Memory B cell (primary cell): ENCODE measurements around the gene CDC25C.

ENCODE experiments used
- ATAC-seq: fragments of 150-1000 bp; cut with Tn5 transposase; 2 replicates; pipeline ENCODE4 v1.10.0; 2021; ENCODE audit warnings: low read depth, mild to moderate bottlenecking, moderate library complexity
- DNase-seq, 2 donors: peaks; one replicate each; pipeline ENCODE4 v3.0.0; 2022; ENCODE audit warnings: low spot score in 2 of 2
- H3K27ac Mint-ChIP-seq: one replicate; pipeline ENCODE4 v1.8.0; 2022; ENCODE audit warnings: mild to moderate bottlenecking, moderate library complexity, mixed read lengths
- H3K27me3 Mint-ChIP-seq: one replicate; pipeline ENCODE4 v1.8.0; 2022; ENCODE audit warnings: mixed read lengths
- H3K36me3 Mint-ChIP-seq: one replicate; pipeline ENCODE4 v1.8.0; 2022; ENCODE audit warnings: mild to moderate bottlenecking, mixed read lengths
- H3K4me1 Mint-ChIP-seq: one replicate; pipeline ENCODE4 v1.8.0; 2022; ENCODE audit warnings: mixed read lengths
- H3K4me3 Mint-ChIP-seq: one replicate; pipeline ENCODE4 v1.8.0; 2022; ENCODE audit warnings: mild to moderate bottlenecking, moderate library complexity, mixed read lengths
- H3K9me3 Mint-ChIP-seq: one replicate; pipeline ENCODE4 v1.8.0; 2022; ENCODE audit warnings: mixed read lengths

CDC25C gene

GRCh38 chr5:138243794-138244193 lies 87.8 kb downstream of the CDC25C start:
- DNase-seq (no peak), ATAC-seq (no peak)
- Mint-ChIP-seq H3K36me3 (no peaks in the 10 kb centered on the region), H3K4me1 (peaks cover 16% of the 10 kb centered on the region), H3K4me3 (no peak overlapping the region), H3K27ac (no peak overlapping the region), H3K27me3 (peaks cover 15% of the 10 kb centered on the region), H3K9me3 (no peaks in the 10 kb centered on the region)

- no peak overlapping the region for H3K27ac Mint-ChIP-seq
- peak overlapping the region; percentile 60 for H3K4me3 Mint-ChIP-seq
- DNase-seq (no peak), ATAC-seq (peak; percentile 74)
- H3K9me3 Mint-ChIP-seq, result no peaks in the 10 kb centered on the region
- no peaks in the 10 kb centered on the region for H3K36me3 Mint-ChIP-seq
- H3K27me3 Mint-ChIP-seq, result peaks cover 15% of the 10 kb centered on the region
- H3K4me1 Mint-ChIP-seq, result peaks cover 16% of the 10 kb centered on the region
Measured at GRCh38 chr5:138241688-138242571, 89.7 kb downstream of the CDC25C start.

DNA sequence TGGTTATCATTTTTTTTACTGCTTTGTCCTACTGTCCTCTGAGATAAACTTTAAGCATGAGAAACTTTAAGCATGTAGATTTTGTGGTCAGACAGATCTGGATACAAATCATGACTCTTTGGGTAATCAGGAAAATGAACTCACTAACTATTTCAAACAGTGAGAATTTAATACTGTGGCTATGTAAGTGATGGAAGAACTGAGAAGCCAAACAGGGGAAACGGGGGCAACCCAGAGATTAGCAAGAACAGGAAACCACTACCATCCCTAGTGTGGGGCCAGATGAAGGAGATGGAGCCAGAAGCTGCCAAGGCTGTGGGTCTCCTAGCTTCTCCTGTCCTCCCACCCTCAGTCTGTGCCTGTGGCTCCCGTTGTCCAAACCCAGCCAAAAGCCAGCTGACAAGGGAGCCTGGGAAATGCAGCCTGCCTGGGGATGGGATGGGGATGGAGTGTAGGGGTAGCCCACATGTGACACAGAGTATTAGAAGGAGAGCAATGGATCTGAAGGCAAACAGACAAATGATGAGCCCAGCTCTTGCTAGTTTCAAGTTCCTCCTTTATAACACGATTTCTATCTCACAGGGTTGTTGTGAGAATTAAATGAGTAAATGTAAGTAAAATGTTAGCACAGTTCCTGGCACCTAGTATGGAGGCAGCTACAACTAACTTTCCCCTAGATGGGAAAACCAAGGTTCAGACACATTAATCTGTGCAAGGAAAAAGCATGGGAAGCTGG lies 90.8 kb downstream of the CDC25C start:
- Mint-ChIP-seq H3K9me3 (no peaks in the 10 kb centered on the region), H3K27me3 (peaks cover 13% of the 10 kb centered on the region), H3K36me3 (no peaks in the 10 kb centered on the region), H3K27ac (no peak overlapping the region), H3K4me1 (peaks cover 16% of the 10 kb centered on the region), H3K4me3 (no peak overlapping the region)
- peak; percentile 49 for ATAC-seq
- no peak for DNase-seq

DNA sequence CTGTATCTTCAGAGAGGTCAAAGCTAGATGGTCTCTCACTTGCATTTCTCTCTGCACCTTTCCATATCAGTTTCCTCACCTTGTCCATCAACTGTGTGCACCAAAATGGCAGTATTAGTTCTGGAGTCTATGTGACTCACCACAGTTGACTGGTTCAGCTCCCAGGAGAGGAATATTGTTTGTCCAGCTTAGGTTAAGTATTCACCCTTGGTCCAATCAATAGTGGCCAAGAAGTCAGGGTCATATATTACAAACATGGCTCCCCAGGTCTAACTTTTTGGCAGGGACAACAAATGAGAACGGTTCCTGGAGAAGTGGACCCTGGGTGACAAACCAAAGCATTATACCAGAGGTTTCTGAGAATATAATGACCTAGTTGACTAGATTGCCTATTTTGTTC lies 93.6 kb downstream of the CDC25C start:
- ATAC-seq (no peak), DNase-seq (no peak)
- Mint-ChIP-seq H3K27me3 (peaks cover 17% of the 10 kb centered on the region), H3K27ac (no peak overlapping the region), H3K4me1 (peaks cover 16% of the 10 kb centered on the region), H3K9me3 (no peaks in the 10 kb centered on the region), H3K4me3 (no peak overlapping the region), H3K36me3 (no peaks in the 10 kb centered on the region)
